Mammary epithelial cell (primary cell): ENCODE measurements around the gene PALLD.

Experiments
- CTCF ChIP-seq, 2 donors: IDR thresholded peaks in 1 of 2; conservative IDR thresholded peaks in 1 of 2; 2 replicates each; pipeline ENCODE4 v1.5.1; 2011 to 2012; ENCODE audit warnings: inconsistent platforms in 2 of 2, low read length in 2 of 2, mild to moderate bottlenecking in 2 of 2, control low read depth in 1 of 2, low read depth in 1 of 2; ENCODE audit not compliant: insufficient read depth in 1 of 2; ENCODE audit errors: extremely low read depth in 1 of 2
- EZH2 ChIP-seq: IDR thresholded peaks from 2 replicates; pipeline ENCODE4 v1.6.1; 2012; ENCODE audit warnings: low read length, inconsistent platforms, borderline replicate concordance

- no peak for TF ChIP-seq CTCF (conservative IDR thresholded peaks at IDR 0.05 in 1 of 2, IDR thresholded peaks at IDR 0.05 in 1 of 2; ENCODE audit: extremely low read depth in 1 of 2, insufficient read depth in 1 of 2, low read depth in 1 of 2, low read length in 2 of 2)
- no peak for TF ChIP-seq EZH2
Measured at GRCh38 chr4:168600796-168601583, 104.1 kb downstream of the PALLD start.
